MM.1S (cell line): Measurements from ENCODE around the gene ANG.

Source experiments
- EZH2 ChIP-seq: fragments of 300-600 bp; sonication (generic); optimal IDR thresholded peaks from 2 replicates; pipeline ENCODE3; 2017; ENCODE audit warnings: low read depth, mild to moderate bottlenecking, antibody characterized with exemption, low read length, mixed read lengths
- TF ChIP-seq, protein P1 (sequence below): fragments of 300-600 bp; sonication (generic); IDR thresholded peaks from 2 replicates; pipeline ENCODE4 v1.5.1; 2016; ENCODE audit warnings: antibody characterized with exemption, low read length, mixed read lengths

DNA sequence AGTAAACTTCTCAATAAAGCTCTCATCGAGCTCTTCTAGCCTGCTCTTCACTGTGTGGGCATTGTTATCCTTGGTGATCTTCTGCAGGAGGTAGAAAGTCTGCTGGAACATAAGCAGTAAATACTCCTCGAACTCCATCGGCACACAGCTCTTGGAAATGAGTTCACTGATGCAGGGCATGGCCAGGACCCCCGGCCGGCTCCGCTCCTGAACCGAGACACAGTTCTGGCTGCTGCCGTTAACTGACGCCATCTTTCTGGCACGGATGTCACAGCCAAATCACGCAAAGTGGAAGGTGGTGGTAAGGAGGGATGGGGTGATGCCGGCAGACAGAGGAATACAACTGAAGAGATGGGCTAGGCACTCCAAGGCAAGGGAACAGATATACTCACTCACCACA lies 33.5 kb downstream of the ANG start:
- TF ChIP-seq EZH2 = no peak
- TF ChIP-seq, protein P1, sequence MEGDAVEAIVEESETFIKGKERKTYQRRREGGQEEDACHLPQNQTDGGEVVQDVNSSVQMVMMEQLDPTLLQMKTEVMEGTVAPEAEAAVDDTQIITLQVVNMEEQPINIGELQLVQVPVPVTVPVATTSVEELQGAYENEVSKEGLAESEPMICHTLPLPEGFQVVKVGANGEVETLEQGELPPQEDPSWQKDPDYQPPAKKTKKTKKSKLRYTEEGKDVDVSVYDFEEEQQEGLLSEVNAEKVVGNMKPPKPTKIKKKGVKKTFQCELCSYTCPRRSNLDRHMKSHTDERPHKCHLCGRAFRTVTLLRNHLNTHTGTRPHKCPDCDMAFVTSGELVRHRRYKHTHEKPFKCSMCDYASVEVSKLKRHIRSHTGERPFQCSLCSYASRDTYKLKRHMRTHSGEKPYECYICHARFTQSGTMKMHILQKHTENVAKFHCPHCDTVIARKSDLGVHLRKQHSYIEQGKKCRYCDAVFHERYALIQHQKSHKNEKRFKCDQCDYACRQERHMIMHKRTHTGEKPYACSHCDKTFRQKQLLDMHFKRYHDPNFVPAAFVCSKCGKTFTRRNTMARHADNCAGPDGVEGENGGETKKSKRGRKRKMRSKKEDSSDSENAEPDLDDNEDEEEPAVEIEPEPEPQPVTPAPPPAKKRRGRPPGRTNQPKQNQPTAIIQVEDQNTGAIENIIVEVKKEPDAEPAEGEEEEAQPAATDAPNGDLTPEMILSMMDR = no peak
